HepG2 (cell line): Measurements from ENCODE around the gene NPB. TPM values are rescaled to one million over a fixed set of nuclear protein-coding genes. Genes with fewer than 3 reads are reported as not detected.

Source experiments
- ARHGAP35 ChIP-seq: sonication (generic); formaldehyde crosslinking; IDR thresholded peaks from 2 replicates; pipeline ENCODE4 v1.9.0; 2022; ENCODE audit warnings: mild to moderate bottlenecking, inconsistent platforms, moderate library complexity, missing genetic modification reagents, borderline replicate concordance
- CBX2 ChIP-seq, 2 experiments: fragments of 200-600 bp in 1 of 2; sonication (generic); formaldehyde crosslinking in 1 of 2; IDR thresholded peaks; 2 replicates each; pipeline versions ENCODE4 v1.7.0 to v1.8.1; 2018 to 2022; ENCODE audit warnings: low read depth in 2 of 2, low read length in 1 of 2, mild to moderate bottlenecking in 1 of 2, missing genetic modification reagents in 1 of 2
- HINFP ChIP-seq: sonication (generic); formaldehyde crosslinking; IDR thresholded peaks from 2 replicates; pipeline ENCODE4 v1.4.0; 2020; ENCODE audit warnings: low read depth, mild to moderate bottlenecking, missing genetic modification reagents
- ISX ChIP-seq: sonication (generic); formaldehyde crosslinking; conservative IDR thresholded peaks from 2 replicates; pipeline ENCODE4 v1.5.0; 2020; ENCODE audit warnings: missing genetic modification reagents
- PAXIP1 ChIP-seq: sonication (generic); formaldehyde crosslinking; conservative IDR thresholded peaks from 2 replicates; pipeline ENCODE4 v1.4.0; 2020; ENCODE audit warnings: mild to moderate bottlenecking, missing genetic modification reagents, moderate library complexity
- TEF ChIP-seq: sonication (generic); formaldehyde crosslinking; IDR thresholded peaks from 2 replicates; pipeline ENCODE4 v1.5.0; 2020; ENCODE audit warnings: missing genetic modification reagents
- ZBTB40 ChIP-seq, 2 experiments: fragments of 450-650 bp in 1 of 2; sonication (generic) in 1 of 2; formaldehyde crosslinking in 1 of 2; IDR thresholded peaks; 2 replicates each; pipeline versions ENCODE4 v1.6.1 to v1.8.0; 2016 to 2022; ENCODE audit warnings: antibody characterized with exemption in 1 of 2, mild to moderate bottlenecking in 1 of 2, missing genetic modification reagents in 1 of 2
- ZNF12 ChIP-seq: sonication (generic); formaldehyde crosslinking; IDR thresholded peaks from 2 replicates; pipeline ENCODE4 v1.5.0; 2020; ENCODE audit warnings: missing genetic modification reagents
- ZNF703 ChIP-seq: sonication (generic); formaldehyde crosslinking; IDR thresholded peaks from 2 replicates; pipeline ENCODE4 v1.5.1; 2020; ENCODE audit warnings: missing genetic modification reagents, mild to moderate bottlenecking, moderate library complexity, borderline replicate concordance
- polyA plus RNA-seq, 8 experiments: library from polyadenylated mRNA; depleted of rRNA in 3 of 8; stranded (reverse) in 7 of 8; unstranded in 1 of 8; fragments of >200 nt; fragmentation: Illumina TruSeq in 4 of 8; extraction: Trizol in 4 of 8; gene quantifications; 2 replicates each; pipeline versions ENCODE4 v1.2.1 to v1.2.3, GENCODE V29; 2011 to 2016; ENCODE audit warnings: low read depth in 4 of 8, missing spikeins in 1 of 8, mixed read lengths in 1 of 8; ENCODE audit not compliant: insufficient read depth in 1 of 8
- total RNA-seq, 5 experiments: library from RNA; depleted of rRNA; stranded (reverse); fragments of >200 nt; fragmentation: Illumina TruSeq; extraction: Trizol; gene quantifications; 2 replicates each; pipeline ENCODE4 v1.2.3, GENCODE V29; 2016; ENCODE audit warnings: low read depth in 1 of 5

NPB gene
- total and polyA plus RNA-seq, 2 of the 13 experiments (the other 11 are each of a cell fraction or from before 2014, with no cell fraction given), result 0.11 to 0.93 TPM

GRCh38 chr17:81863123-81863675 is 38.8 kb upstream of the NPB start (continued):
- no peak for TF ChIP-seq ZBTB40 (IDR thresholded peaks at IDR 0.05)
- no peak for TF ChIP-seq ZBTB40 (CRISPR knock-in tag; IDR thresholded peaks at IDR 0.05)
- peak; percentile 44 for TF ChIP-seq PAXIP1 (CRISPR knock-in tag)
- no peak for TF ChIP-seq ISX (CRISPR knock-in tag)
- TF ChIP-seq CBX2 (IDR thresholded peaks at IDR 0.05; ENCODE audit: low read depth, low read length), result no peak
- TF ChIP-seq CBX2 (CRISPR knock-in tag; IDR thresholded peaks at IDR 0.05; ENCODE audit: low read depth), result no peak
- TF ChIP-seq ZNF703, result no peak
- TF ChIP-seq HINFP (CRISPR knock-in tag), result no peak
- no peak for TF ChIP-seq ARHGAP35 (CRISPR knock-in tag)
- TF ChIP-seq ZNF12 (CRISPR knock-in tag), result no peak
- no peak for TF ChIP-seq TEF (CRISPR knock-in tag)
- TF ChIP-seq, all 625 proteins: peak for 36
